Endothelial cell of umbilical vein (primary cell): ENCODE results near the gene SPPL2C.

Experiments used
- CTCF ChIP-seq, 2 donors: IDR thresholded peaks; 1 replicate in 1 of 2; 2 replicates in 1 of 2; pipeline ENCODE4 v1.5.1; 2011; ENCODE audit warnings: low read length in 2 of 2, mild to moderate bottlenecking in 2 of 2, moderate library complexity in 2 of 2, control low read depth in 1 of 2, inconsistent platforms in 1 of 2, low read depth in 1 of 2; ENCODE audit not compliant: insufficient read depth in 1 of 2; ENCODE audit errors: extremely low read depth in 1 of 2
- EZH2 ChIP-seq: IDR thresholded peaks from 2 replicates; pipeline ENCODE4 v1.6.1; 2012; ENCODE audit warnings: borderline replicate concordance, low read depth, mild to moderate bottlenecking, moderate library complexity, low read length, inconsistent platforms; ENCODE audit not compliant: severe bottlenecking
- MAX ChIP-seq: IDR thresholded peaks from 2 replicates; pipeline ENCODE4 v1.6.1; 2011; ENCODE audit not compliant: insufficient read depth, insufficient read length
- MYC ChIP-seq: IDR thresholded peaks from one replicate; pipeline ENCODE4 v1.6.1; 2011; ENCODE audit warnings: mild to moderate bottlenecking, low read depth, low read length
- POLR2A ChIP-seq: IDR thresholded peaks from 2 replicates; pipeline ENCODE4 v1.6.1; 2012; ENCODE audit warnings: low read depth, mild to moderate bottlenecking, control low read depth, low read length
- POLR2AphosphoS5 ChIP-seq: IDR thresholded peaks from 2 replicates; pipeline ENCODE4 v1.6.1; 2012; ENCODE audit warnings: low read depth, mild to moderate bottlenecking, control low read depth, low read length, moderate library complexity; ENCODE audit not compliant: insufficient read depth

GRCh38 chr17:45823598-45823997 lies 21.1 kb upstream of the SPPL2C start:
- TF ChIP-seq MYC (no peak), POLR2AphosphoS5 (no peak), CTCF (IDR thresholded peaks at IDR 0.05; ENCODE audit: extremely low read depth in 1 of 2, insufficient read depth in 1 of 2, low read depth in 1 of 2, low read length in 2 of 2) (no peak), POLR2A (no peak), MAX (no peak), EZH2 (no peak)
